ENCODE data around the gene ACE2. TPM values are rescaled to one million over a fixed set of nuclear protein-coding genes. Genes with fewer than 3 reads are reported as not detected.
"Not testable (repeated sequence)": the region's sequence is repeated elsewhere in the genome, so short reads cannot be mapped to it uniquely, and the experiment has no call there.

ACE2 gene
- 0.09 and 0.67 TPM in 2 replicates for total RNA-seq
- long read RNA-seq, partial matches to known transcripts, result 0 of 1 reads
- long read RNA-seq, other reads (novel, unspliced or antisense), result 1 of 1 reads

- no peak for DNase-seq (ENCODE audit: low spot score, unreplicated experiment)
- Mint-ChIP-seq H3K4me1 (ENCODE audit: low read depth) (peaks cover 12% of the 10 kb centered on the region), H3K4me3 (ENCODE audit: low read depth) (no peak within 1 kb of the TSS), H3K9me3 (ENCODE audit: low read depth) (peaks cover 9% of the 10 kb centered on the region), H3K36me3 (ENCODE audit: insufficient read depth) (no peaks in the 10 kb centered on the region), H3K27me3 (no peaks in the 10 kb centered on the region), H3K27ac (no peak within 1 kb of the TSS)
- no peak for TF ChIP-seq CTCF (IDR thresholded peaks at IDR 0.05; ENCODE audit: unreplicated experiment)
These were observed at the start of gene ACE2 for GRCh38 chrX:15600745-15601144. Gene ACE2, minus strand, starts transcription at chrX:15600960. Its CDS starts 49 bp downstream, at chrX:15600911.

- not testable (repeated sequence) for H3K36me3 Mint-ChIP-seq (ENCODE audit: insufficient read depth); H3K4me3 Mint-ChIP-seq (ENCODE audit: low read depth); H3K9me3 Mint-ChIP-seq (ENCODE audit: low read depth); DNase-seq (ENCODE audit: low spot score, unreplicated experiment); H3K27me3 Mint-ChIP-seq; H3K27ac Mint-ChIP-seq; H3K4me1 Mint-ChIP-seq (ENCODE audit: low read depth)
These were observed 46.8 kb upstream of the ACE2 start for GRCh38 chrX:15647510-15647909.

GRCh38 chrX:15646543-15646942 lies 45.8 kb upstream of the ACE2 start:
- Mint-ChIP-seq H3K9me3 (ENCODE audit: low read depth) (no peaks in the 10 kb centered on the region), H3K4me3 (ENCODE audit: low read depth) (no peak overlapping the region), H3K4me1 (ENCODE audit: low read depth) (peaks cover 3% of the 10 kb centered on the region), H3K36me3 (ENCODE audit: insufficient read depth) (no peaks in the 10 kb centered on the region), H3K27ac (no peak overlapping the region), H3K27me3 (no peaks in the 10 kb centered on the region)
- TF ChIP-seq CTCF (IDR thresholded peaks at IDR 0.05; ENCODE audit: unreplicated experiment), result no peak
- no peak for DNase-seq (ENCODE audit: low spot score, unreplicated experiment)

DNA sequence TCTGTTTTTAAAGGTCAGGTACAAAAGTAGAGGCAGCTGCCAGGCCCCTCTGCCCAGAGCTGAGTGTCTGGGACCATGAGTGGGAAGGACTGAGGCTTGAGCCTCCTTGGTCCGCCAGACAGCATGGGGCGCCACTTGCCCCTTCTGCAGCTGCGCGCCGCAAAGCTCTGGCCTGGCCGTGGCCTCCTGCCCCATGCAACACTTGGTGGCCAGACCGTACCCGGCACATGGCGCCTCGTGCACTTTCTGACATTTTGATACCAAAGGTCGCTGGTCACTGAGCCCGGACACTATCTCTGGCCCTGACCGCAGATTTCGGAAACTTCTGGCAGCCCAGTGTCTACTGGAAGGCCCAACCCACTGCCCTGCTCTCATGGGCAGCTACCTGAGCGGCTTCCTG lies 45.3 kb upstream of the ACE2 start:
- no peaks in the 10 kb centered on the region for H3K27me3 Mint-ChIP-seq
- H3K36me3 Mint-ChIP-seq (ENCODE audit: insufficient read depth), result no peaks in the 10 kb centered on the region
- DNase-seq (ENCODE audit: low spot score, unreplicated experiment), result no peak
- no peak overlapping the region for H3K27ac Mint-ChIP-seq
- H3K9me3 Mint-ChIP-seq (ENCODE audit: low read depth), result no peaks in the 10 kb centered on the region
- H3K4me1 Mint-ChIP-seq (ENCODE audit: low read depth), result peaks cover 3% of the 10 kb centered on the region
- H3K4me3 Mint-ChIP-seq (ENCODE audit: low read depth), result no peak overlapping the region
- no peak for TF ChIP-seq CTCF (IDR thresholded peaks at IDR 0.05; ENCODE audit: unreplicated experiment)

GRCh38 chrX:15645266-15645665 lies 44.5 kb upstream of the ACE2 start:
- H3K36me3 Mint-ChIP-seq (ENCODE audit: insufficient read depth), result no peaks in the 10 kb centered on the region
- H3K4me1 Mint-ChIP-seq (ENCODE audit: low read depth), result peaks cover 3% of the 10 kb centered on the region
- TF ChIP-seq CTCF (IDR thresholded peaks at IDR 0.05; ENCODE audit: unreplicated experiment), result no peak
- H3K27ac Mint-ChIP-seq, result peak overlapping the region; percentile 6
- H3K9me3 Mint-ChIP-seq (ENCODE audit: low read depth), result no peaks in the 10 kb centered on the region
- no peak overlapping the region for H3K4me3 Mint-ChIP-seq (ENCODE audit: low read depth)
- no peaks in the 10 kb centered on the region for H3K27me3 Mint-ChIP-seq
- DNase-seq (ENCODE audit: low spot score, unreplicated experiment), result no peak

- Mint-ChIP-seq H3K4me1 (ENCODE audit: low read depth) (peaks cover 3% of the 10 kb centered on the region), H3K9me3 (ENCODE audit: low read depth) (no peaks in the 10 kb centered on the region), H3K36me3 (ENCODE audit: insufficient read depth) (no peaks in the 10 kb centered on the region), H3K27me3 (no peaks in the 10 kb centered on the region), H3K27ac (no peak overlapping the region), H3K4me3 (ENCODE audit: low read depth) (no peak overlapping the region)
- DNase-seq (ENCODE audit: low spot score, unreplicated experiment), result no peak
- no peak for TF ChIP-seq CTCF (IDR thresholded peaks at IDR 0.05; ENCODE audit: unreplicated experiment)
These were observed 43.8 kb upstream of the ACE2 start for GRCh38 chrX:15644560-15644872.

Data from progenitor cell of endocrine pancreas (in vitro differentiated cells).